Measurements from ENCODE around the gene MYEOV.

MYEOV gene

GRCh38 chr11:69265911-69266510 lies 27.9 kb upstream of the MYEOV start:
- no peak for DNase-seq

GRCh38 chr11:69267395-69267805 lies 26.6 kb upstream of the MYEOV start:
- no peak for DNase-seq

- no peak for DNase-seq
Observed at GRCh38 chr11:69268911-69269310, 25.0 kb upstream of the MYEOV start.

GRCh38 chr11:69269388-69269787 lies 24.6 kb upstream of the MYEOV start:
- no peak for DNase-seq

GRCh38 chr11:69269926-69270697 lies 23.8 kb upstream of the MYEOV start:
- DNase-seq, result no peak

DNA sequence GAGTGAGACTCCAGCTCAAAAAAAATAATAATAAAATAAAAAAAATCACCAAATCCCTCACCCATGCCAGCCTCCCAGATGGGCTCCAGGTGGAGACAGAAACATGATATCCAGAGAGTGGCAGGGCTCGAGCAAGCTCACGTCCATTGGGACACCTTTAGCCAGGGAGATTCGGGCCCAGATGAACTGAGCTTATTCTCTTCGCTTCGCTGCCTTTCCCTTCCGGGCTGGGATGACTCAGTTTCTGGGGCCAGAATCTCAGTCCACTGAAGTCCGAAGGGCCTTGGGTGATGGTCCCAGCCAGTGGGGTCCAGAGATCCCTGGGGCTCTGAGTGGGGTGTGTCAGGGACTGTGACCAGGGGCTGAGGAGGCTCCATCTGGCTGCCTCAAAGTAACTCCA lies 23.0 kb upstream of the MYEOV start:
- no peak for DNase-seq

GRCh38 chr11:69272055-69272454 lies 21.9 kb upstream of the MYEOV start:
- DNase-seq, result no peak

- DNase-seq, result no peak
Observed at GRCh38 chr11:69272831-69273485, 21.0 kb upstream of the MYEOV start.

DNA sequence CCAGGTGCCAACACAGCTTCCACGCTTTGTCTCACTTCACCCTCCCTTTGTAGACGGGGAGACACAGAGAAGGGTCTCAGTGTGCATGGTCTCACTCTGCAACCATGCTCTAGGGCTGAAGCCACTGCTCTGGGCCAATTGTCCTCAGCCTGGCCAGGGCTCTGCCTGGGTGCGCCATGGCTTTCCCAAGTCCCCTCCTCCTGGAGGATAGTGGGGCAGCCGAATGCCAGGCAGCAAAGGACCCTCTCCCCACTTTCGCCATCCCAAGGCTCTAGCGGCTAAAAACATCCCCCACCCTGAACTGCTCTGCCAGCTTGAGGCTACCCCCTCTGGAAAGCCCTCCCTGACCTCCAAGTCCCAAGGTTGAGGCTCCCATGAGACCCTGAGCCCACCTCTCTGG lies 20.4 kb upstream of the MYEOV start:
- no peak for DNase-seq

- no peak for DNase-seq
Observed at GRCh38 chr11:69274531-69275016, 19.4 kb upstream of the MYEOV start.

GRCh38 chr11:69275178-69275577 lies 18.8 kb upstream of the MYEOV start:
- DNase-seq, result no peak

DNA sequence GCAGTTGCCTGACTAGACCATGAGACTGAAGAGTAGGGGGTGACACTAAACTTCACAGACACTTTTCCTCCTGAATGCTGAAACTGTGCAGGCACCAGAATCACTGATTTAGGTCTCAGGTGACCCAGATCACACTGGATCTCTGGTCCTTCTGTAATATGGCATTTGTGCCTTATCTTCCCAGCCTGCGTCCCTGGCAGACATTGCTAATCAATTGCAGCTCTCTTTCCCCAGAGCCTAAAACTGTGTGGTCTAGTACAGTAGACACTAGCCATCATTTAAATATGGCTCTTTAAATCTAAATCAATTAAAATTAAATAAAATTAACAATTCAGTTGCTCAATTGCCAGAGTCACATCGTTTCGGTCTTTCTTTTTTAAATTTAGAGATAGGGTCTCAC lies 17.8 kb upstream of the MYEOV start:
- no peak for DNase-seq

DNA sequence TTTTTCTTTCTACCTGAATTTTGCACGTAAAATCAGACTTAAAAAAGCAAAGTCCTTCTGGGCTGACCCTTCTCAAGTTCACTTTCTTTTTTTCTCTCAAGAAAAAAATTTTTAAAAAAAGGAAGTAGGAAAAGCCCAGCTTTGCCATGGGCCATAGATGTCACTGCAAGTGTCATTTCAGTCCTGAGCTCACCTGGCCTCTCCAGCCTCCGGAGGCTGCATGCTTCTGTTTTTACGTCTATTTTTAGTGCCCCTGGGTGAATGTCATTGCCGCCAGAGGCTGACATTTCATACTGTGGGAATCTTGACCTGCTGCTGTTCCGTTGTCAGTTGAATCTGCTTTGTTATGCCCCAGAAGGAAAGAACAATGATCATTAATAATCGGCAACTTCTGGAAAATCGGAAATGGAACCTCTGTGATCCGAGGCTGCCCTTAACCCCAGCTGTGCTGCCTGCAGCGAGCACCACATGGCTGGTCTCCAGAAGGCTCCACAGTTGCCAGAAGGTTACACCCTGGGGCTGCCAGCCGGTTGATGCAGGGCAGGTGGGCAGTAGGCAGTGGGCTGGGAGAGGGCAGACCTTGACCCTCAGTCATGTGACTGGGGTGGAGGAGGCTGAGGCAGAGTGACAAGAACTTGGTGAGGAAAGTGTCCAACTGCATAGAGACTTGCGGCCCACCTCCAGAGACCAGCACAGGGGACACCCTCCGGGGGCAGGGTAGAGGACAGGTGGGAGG lies 16.7 kb upstream of the MYEOV start:
- DNase-seq, result no peak

GRCh38 chr11:69278091-69278867 lies 15.7 kb upstream of the MYEOV start:
- no peak for DNase-seq

GRCh38 chr11:69280451-69280850 lies 13.5 kb upstream of the MYEOV start:
- no peak for DNase-seq

DNA sequence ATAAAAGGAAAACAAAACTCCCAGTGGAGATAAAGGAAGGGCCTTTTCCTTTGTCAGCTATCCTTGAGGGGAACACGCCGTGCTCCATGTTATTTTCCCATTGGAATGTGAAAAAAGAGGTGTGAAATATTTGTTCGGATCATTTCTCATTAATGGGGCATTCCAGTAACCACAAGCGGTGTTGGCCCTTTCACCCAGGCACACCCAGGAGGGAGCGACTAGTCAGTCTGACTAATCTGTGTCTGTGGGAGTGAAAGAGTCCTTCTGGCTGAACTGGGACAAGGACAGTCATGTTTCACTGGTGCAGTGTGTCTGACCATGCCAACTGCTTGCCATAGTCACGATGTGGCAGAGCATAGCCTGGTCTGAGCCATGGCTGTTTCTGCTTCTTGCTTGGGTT lies 13.0 kb upstream of the MYEOV start:
- DNase-seq, result no peak

GRCh38 chr11:69283446-69283845 lies 10.5 kb upstream of the MYEOV start:
- DNase-seq, result no peak

- DNase-seq, result no peak
Observed at GRCh38 chr11:69284081-69284511, 9.9 kb upstream of the MYEOV start.

- DNase-seq, result no peak
Observed at GRCh38 chr11:69285091-69285490, 8.9 kb upstream of the MYEOV start.

DNA sequence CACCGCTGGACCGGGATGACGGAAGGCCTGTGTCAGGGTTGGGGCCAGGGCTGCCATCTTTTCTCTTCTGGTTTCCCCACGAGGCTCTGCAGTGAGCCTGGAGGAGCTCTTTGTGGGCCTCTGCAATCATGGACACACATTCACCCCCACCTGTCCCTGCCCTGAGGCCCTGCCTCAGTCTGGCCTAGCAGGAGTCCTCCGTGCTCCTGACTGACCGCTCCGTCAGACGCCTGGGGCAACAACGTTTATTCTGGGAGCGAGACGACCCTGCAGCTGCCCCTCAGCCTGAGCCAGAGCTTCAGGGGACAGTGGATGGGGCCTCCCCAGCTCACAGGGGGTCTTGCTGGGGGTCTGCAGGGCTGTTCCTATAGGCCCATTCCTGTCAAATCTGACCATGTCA lies 8.2 kb upstream of the MYEOV start:
- DNase-seq, result no peak

GRCh38 chr11:69286374-69287371 lies 7.3 kb upstream of the MYEOV start:
- no peak for DNase-seq

Measured in femur (tissue), 1 donor.